22Rv1 (cell line): ENCODE data around the gene CMTM7.

Experiments used
- H3K27ac ChIP-seq: fragments of 450-650 bp; 2 replicates; pipeline ENCODE4 v1.5.1; 2017
- CTCF ChIP-seq: fragments of 450-650 bp; IDR thresholded peaks from 2 replicates; pipeline ENCODE4 v1.5.1; 2017; ENCODE audit warnings: mild to moderate bottlenecking
- ZFX ChIP-seq: fragments of 450-650 bp; IDR thresholded peaks from 2 replicates; pipeline ENCODE4 v1.6.1; 2017; ENCODE audit warnings: antibody characterized with exemption, borderline replicate concordance

Gene CMTM7

GRCh38 chr3:32424581-32425250, 33.1 kb downstream of the CMTM7 start:
- no peak overlapping the region for H3K27ac ChIP-seq
- TF ChIP-seq ZFX (no peak), CTCF (no peak)

GRCh38 chr3:32428092-32429068, 36.7 kb downstream of the CMTM7 start:
- TF ChIP-seq ZFX (no peak), CTCF (no peak)

GRCh38 chr3:32430900-32431299, 39.2 kb downstream of the CMTM7 start:
- TF ChIP-seq ZFX (no peak), CTCF (no peak)
- no peak overlapping the region for H3K27ac ChIP-seq

More at GRCh38 chr3:32428092-32429068, 36.7 kb downstream of the CMTM7 start:
- no peak overlapping the region for H3K27ac ChIP-seq

GRCh38 chr3:32431481-32431880, 39.8 kb downstream of the CMTM7 start:
- no peak overlapping the region for H3K27ac ChIP-seq
- no peak for TF ChIP-seq CTCF
- no peak for TF ChIP-seq ZFX

GRCh38 chr3:32432045-32432710, 40.5 kb downstream of the CMTM7 start:
- H3K27ac ChIP-seq, result no peak overlapping the region
- TF ChIP-seq CTCF (no peak), ZFX (no peak)

GRCh38 chr3:32432711-32433530, 41.3 kb downstream of the CMTM7 start:
- H3K27ac ChIP-seq, result no peak overlapping the region
- TF ChIP-seq ZFX (no peak), CTCF (no peak)
